Ramos (cell line): ENCODE results near the gene MARK3.

ENCODE experiments used
- in situ Hi-C: fragments of 300-500 bp; cut with MboI; formaldehyde crosslinking; loops from one replicate; pipeline ENCODE4 v1.14.3; 2022; ENCODE audit warnings: low sequenced_read_pairs; ENCODE audit not compliant: unreplicated experiment

Gene MARK3

GRCh38 chr14:103532216-103533136 is 147.3 kb downstream of the MARK3 start:
- in situ Hi-C loops, result no loop called here

GRCh38 chr14:103533137-103533998 is 148.2 kb downstream of the MARK3 start:
- in situ Hi-C loops, result no loop called here

- in situ Hi-C loops, result no loop called here
Observed at GRCh38 chr14:103533999-103534575, 148.9 kb downstream of the MARK3 start.

GRCh38 chr14:103534576-103535061 is 149.4 kb downstream of the MARK3 start:
- in situ Hi-C loops, result no loop called here

GRCh38 chr14:103535081-103535890 is 150.1 kb downstream of the MARK3 start:
- in situ Hi-C loops, result no loop called here

GRCh38 chr14:103535891-103536565 is 150.8 kb downstream of the MARK3 start:
- in situ Hi-C loops, result no loop called here

GRCh38 chr14:103536693-103537092 is 151.5 kb downstream of the MARK3 start:
- in situ Hi-C loops, result no loop called here

- in situ Hi-C loops, result no loop called here
Observed at GRCh38 chr14:103537175-103537990, 152.2 kb downstream of the MARK3 start.

GRCh38 chr14:103538291-103539055 is 153.3 kb downstream of the MARK3 start:
- in situ Hi-C loops, result no loop called here

- in situ Hi-C loops, result no loop called here
Observed at GRCh38 chr14:103539056-103539825, 154.0 kb downstream of the MARK3 start.

- in situ Hi-C loops, result no loop called here
Observed at GRCh38 chr14:103540821-103541708, 155.8 kb downstream of the MARK3 start.

- in situ Hi-C loops, result no loop called here
Observed at GRCh38 chr14:103541709-103542604, 156.7 kb downstream of the MARK3 start.

- in situ Hi-C loops, result no loop called here
Observed at GRCh38 chr14:103542605-103543088, 157.4 kb downstream of the MARK3 start.

GRCh38 chr14:103543140-103543539 is 157.9 kb downstream of the MARK3 start:
- in situ Hi-C loops, result no loop called here
